Mesothelial cell of epicardium (in vitro differentiated cells): Measurements from ENCODE around the gene KRTAP3-1. TPM values are rescaled to one million over a fixed set of nuclear protein-coding genes. Genes with fewer than 3 reads are reported as not detected.

Experiments used
- total RNA-seq: library from RNA; stranded (reverse); gene quantifications from 3 replicates; pipeline ENCODE4 v1.2.1, GENCODE V29; 2021

The KRTAP3-1 gene
- total RNA-seq, 1 donor from 2014 or later: 1.3 TPM

Other genes starting within 250 kb of the KRTAP3-1 start
- not detected in 3 replicates for gene KRT26, start 236.9 kb downstream of the KRTAP3-1 start, total RNA-seq
- gene KRT27, start 226.6 kb downstream of the KRTAP3-1 start, total RNA-seq: not detected in 3 replicates
- gene KRT28, start 209.2 kb downstream of the KRTAP3-1 start, total RNA-seq: not detected in 3 replicates
- 39.0 to 43.6 TPM (median 39.5 TPM) in 3 replicates for gene KRT10, start 186.5 kb downstream of the KRTAP3-1 start, total RNA-seq
- gene KRT12, start 141.9 kb downstream of the KRTAP3-1 start, total RNA-seq: not detected in 3 replicates
- not detected in 3 replicates for gene KRT20, start 123.9 kb downstream of the KRTAP3-1 start, total RNA-seq
- gene KRT23, start 71.5 kb downstream of the KRTAP3-1 start, total RNA-seq: 2.3 to 2.8 TPM (median 2.6 TPM) in 3 replicates
- gene KRT39, start 42.2 kb downstream of the KRTAP3-1 start, total RNA-seq: not detected in 3 replicates
- 0.16 TPM in 1 of 3 replicates, not detected in the others for gene KRT40, start 24.8 kb downstream of the KRTAP3-1 start, total RNA-seq
- gene KRTAP3-3, start 15.0 kb downstream of the KRTAP3-1 start, total RNA-seq: not detected in 3 replicates
- not detected in 3 replicates for gene KRTAP3-2, start 9.2 kb downstream of the KRTAP3-1 start, total RNA-seq
- gene KRTAP1-5, start 18.1 kb upstream of the KRTAP3-1 start, total RNA-seq: not detected in 3 replicates
- gene KRTAP1-4, start 21.1 kb upstream of the KRTAP3-1 start, total RNA-seq: not detected in 3 replicates
- gene KRTAP1-3, start 25.7 kb upstream of the KRTAP3-1 start, total RNA-seq: not detected in 3 replicates
- not detected in 3 replicates for gene KRTAP1-1, start 32.3 kb upstream of the KRTAP3-1 start, total RNA-seq
- gene KRTAP2-1, start 38.2 kb upstream of the KRTAP3-1 start, total RNA-seq: not detected in 3 replicates
- not detected in 3 replicates for gene KRTAP2-2, start 46.1 kb upstream of the KRTAP3-1 start, total RNA-seq
- gene KRTAP2-3, start 51.0 kb upstream of the KRTAP3-1 start, total RNA-seq: 0.45 to 0.91 TPM (median 0.69 TPM) in 3 replicates
- gene KRTAP2-4, start 56.8 kb upstream of the KRTAP3-1 start, total RNA-seq: not detected in 3 replicates
- gene KRTAP4-7, start 75.0 kb upstream of the KRTAP3-1 start, total RNA-seq: not detected in 3 replicates
- gene KRTAP4-8, start 89.0 kb upstream of the KRTAP3-1 start, total RNA-seq: not detected in 3 replicates
- gene KRTAP4-16, start 93.1 kb upstream of the KRTAP3-1 start, total RNA-seq: not detected in 3 replicates
- gene KRTAP4-9, start 96.3 kb upstream of the KRTAP3-1 start, total RNA-seq: not detected in 3 replicates
- gene KRTAP4-11, start 109.2 kb upstream of the KRTAP3-1 start, total RNA-seq: not detected in 3 replicates
- not detected in 3 replicates for gene KRTAP4-12, start 115.1 kb upstream of the KRTAP3-1 start, total RNA-seq
- not detected in 3 replicates for gene KRTAP4-6, start 131.4 kb upstream of the KRTAP3-1 start, total RNA-seq
- gene KRTAP4-5, start 140.7 kb upstream of the KRTAP3-1 start, total RNA-seq: not detected in 3 replicates
- not detected in 3 replicates for gene KRTAP4-4, start 151.6 kb upstream of the KRTAP3-1 start, total RNA-seq
- gene KRTAP4-3, start 159.1 kb upstream of the KRTAP3-1 start, total RNA-seq: not detected in 3 replicates
- not detected in 3 replicates for gene KRTAP4-2, start 169.1 kb upstream of the KRTAP3-1 start, total RNA-seq
- gene KRTAP4-1, start 175.8 kb upstream of the KRTAP3-1 start, total RNA-seq: not detected in 3 replicates
- not detected in 3 replicates for gene KRTAP9-1, start 180.8 kb upstream of the KRTAP3-1 start, total RNA-seq
- not detected in 3 replicates for gene KRTAP9-2, start 217.5 kb upstream of the KRTAP3-1 start, total RNA-seq
- gene KRTAP9-3, start 223.3 kb upstream of the KRTAP3-1 start, total RNA-seq: not detected in 3 replicates
- not detected in 3 replicates for gene KRTAP9-8, start 228.9 kb upstream of the KRTAP3-1 start, total RNA-seq
- gene KRTAP9-4, start 240.6 kb upstream of the KRTAP3-1 start, total RNA-seq: not detected in 3 replicates
- not detected in 3 replicates for gene KRTAP9-9, start 246.3 kb upstream of the KRTAP3-1 start, total RNA-seq